Glomerular visceral epithelial cell (primary cell): ENCODE measurements around the gene SDK1.
"Not testable (repeated sequence)": the region's sequence is repeated elsewhere in the genome, so short reads cannot be mapped to it uniquely, and the experiment has no call there.

Experiments
- DNase-seq: peaks from one replicate; pipeline ENCODE4 v3.0.0-alpha.2; 2016; ENCODE audit errors: extremely low spot score

The SDK1 gene

GRCh38 chr7:4218481-4218880 lies 917.4 kb downstream of the SDK1 start:
- DNase-seq: no peak

- DNase-seq: no peak
Measured at GRCh38 chr7:4220011-4220410, 919.0 kb downstream of the SDK1 start.

GRCh38 chr7:4221043-4221442 lies 920.0 kb downstream of the SDK1 start:
- no peak for DNase-seq

DNA sequence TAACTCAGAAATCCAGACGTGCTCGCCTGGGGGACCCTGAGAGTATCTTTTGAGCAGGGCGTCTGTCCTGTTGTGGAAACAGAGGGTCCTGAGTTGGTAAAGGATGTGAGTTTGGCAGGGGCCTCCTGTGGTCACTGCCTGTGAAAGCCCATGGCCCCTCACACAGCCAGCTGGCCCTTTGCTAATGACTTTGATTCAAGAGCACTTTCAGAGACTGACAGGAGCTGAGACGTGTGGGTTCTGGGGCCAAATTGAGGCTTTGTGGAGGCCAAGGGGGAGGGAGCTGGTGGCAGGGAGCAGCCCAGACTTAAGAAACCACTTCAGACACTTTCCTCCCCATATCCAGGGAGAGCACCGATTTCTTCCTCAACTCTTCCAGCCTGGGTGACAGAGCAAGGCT lies 921.6 kb downstream of the SDK1 start:
- DNase-seq: no peak

- DNase-seq: no peak
Measured at GRCh38 chr7:4225361-4225771, 924.3 kb downstream of the SDK1 start.

DNA sequence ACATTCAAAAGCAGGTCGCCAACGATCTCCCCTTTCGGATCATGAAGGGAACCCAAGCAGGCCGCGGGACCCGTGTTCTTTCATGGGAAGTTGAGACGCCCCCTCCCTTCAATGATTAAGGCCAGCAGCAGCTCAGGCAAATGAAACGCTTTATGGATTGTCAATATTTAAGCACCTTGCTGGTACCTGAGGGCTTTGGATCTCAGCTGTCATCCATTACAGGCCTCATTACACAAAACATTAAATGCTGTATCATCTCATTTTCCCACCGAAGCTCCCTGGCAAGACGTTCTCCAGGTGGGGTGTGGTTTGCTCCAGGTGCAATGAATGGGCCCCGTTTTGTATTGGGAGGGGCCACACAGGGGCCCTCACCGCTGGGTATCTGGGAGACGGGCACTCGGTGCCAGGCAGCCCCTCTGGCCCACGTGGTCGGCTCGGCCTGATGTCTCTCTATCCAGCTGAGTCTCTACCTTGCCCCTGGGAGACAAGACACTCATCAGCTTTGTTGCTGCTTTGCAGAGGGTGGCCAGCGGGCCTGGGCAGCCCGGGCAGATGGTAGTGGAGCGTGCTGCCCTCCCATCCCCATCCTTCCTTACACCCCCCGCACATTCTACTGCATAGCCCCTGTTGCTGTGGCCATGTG lies 925.0 kb downstream of the SDK1 start:
- no peak for DNase-seq

DNA sequence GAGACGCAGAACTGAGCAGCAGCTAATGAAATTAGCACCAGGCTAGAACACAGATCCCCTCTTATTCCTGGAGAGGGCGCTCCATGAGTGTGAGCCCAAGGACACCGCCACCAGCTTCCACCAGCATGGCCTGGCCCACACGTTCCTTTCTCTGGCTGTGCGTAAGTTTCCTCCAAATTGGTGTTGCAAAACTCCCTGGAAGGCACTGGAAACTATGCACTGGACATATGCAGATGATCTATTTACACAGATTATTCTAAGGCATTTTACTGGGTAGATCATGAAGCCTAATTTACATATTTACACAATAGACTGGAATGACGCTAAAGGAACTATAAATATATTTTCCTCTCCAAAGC lies 925.5 kb downstream of the SDK1 start:
- no peak for DNase-seq

GRCh38 chr7:4227105-4228010 lies 926.3 kb downstream of the SDK1 start:
- no peak for DNase-seq

DNA sequence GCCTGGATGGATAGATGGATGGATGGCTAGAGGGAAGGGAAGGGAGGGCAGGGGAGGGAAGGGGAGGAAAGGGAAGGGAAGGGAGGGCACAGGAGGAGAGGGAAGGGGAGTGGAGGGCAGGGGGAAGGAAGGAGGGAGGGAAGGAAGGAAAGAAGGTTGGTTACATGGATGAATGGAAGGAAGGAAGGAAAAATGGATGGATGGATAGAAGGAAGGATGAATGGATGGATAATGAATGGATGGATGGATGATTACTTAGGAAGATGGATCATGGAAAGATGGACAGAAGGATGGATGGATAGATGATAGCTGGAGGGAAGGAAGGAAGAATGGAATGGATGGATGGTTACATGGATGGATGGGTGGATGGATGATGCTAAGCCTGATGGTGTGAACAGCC lies 929.3 kb downstream of the SDK1 start:
- DNase-seq: no peak

DNA sequence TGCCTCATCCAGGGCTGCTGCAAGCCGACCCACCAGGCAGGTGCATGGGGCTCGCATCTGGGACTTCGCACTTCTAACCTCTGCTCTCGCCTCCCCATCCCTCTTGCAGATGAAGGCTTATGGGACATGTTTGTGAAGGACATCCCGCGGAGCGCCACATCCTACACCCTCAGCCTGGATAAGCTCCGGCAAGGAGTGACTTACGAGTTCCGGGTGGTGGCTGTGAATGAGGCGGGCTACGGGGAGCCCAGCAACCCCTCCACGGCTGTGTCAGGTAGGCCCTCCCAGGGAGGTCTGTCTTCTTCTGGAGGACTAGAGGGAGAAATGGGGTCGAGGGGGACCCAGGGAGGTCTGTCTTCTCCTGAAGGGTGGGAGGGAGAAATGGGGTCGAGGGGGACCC lies 932.1 kb downstream of the SDK1 start:
- no peak for DNase-seq

GRCh38 chr7:4233621-4234497 lies 932.8 kb downstream of the SDK1 start:
- no peak for DNase-seq

GRCh38 chr7:4234498-4234855 lies 933.4 kb downstream of the SDK1 start:
- no peak for DNase-seq

DNA sequence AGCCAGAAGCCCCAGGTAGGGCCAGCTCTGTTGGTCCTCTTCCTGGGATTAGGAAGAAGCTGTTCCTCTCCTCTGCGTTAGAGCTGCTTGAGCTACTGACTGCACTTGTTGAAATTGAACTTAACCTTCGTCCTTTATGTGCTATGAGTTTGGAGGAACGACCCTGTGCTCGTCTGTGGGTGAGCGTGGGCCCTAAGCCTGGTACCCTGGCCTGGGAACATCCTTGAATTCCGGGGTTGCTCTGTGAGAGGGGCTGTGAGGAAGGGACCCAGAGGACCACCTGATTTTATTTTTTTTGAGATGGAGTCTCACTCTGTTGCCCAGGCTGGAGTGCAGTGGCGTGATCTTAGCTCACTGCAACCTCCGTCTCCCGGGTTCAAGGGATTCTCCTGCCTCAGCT lies 933.8 kb downstream of the SDK1 start:
- DNase-seq: no peak

DNA sequence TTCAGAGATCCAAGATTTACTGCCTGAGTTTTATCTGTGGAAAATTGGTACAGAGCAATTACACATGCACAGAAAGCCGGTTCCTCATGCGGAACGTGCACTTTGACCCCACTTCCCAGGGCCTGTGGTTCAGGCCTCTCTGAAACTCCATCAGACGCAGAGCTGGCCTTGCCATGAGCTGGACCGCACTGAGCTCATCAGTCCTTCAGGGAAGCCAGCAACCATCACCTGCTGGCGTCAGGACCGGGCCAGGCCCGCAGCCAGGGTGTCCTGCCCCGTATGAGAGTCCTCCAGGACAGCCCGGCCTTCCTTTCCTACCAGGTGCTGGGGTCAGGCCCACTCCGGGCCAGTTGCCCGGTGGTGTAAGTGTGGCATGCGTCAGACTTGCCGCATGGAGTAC lies 934.5 kb downstream of the SDK1 start:
- peak; percentile 5 for DNase-seq

DNA sequence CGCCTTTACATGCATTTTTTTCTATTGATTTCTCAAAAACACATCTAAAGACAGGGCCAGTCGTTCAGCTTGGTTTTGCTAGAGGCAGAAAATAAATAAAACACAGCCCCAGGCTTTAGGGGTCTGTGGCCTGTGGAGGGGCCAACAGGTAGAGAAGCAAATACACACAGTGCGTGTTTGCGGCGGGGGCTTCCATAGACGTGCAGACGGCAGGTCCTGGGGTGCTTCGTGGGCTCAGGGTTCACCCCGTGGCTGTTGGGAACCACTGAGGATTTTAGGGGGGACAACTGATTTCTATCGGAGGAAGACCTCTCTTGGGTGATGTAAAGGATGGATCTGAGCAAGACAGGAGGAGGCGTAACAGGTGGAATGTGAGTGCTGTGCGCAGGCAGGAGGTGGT lies 935.3 kb downstream of the SDK1 start:
- DNase-seq: no peak

DNA sequence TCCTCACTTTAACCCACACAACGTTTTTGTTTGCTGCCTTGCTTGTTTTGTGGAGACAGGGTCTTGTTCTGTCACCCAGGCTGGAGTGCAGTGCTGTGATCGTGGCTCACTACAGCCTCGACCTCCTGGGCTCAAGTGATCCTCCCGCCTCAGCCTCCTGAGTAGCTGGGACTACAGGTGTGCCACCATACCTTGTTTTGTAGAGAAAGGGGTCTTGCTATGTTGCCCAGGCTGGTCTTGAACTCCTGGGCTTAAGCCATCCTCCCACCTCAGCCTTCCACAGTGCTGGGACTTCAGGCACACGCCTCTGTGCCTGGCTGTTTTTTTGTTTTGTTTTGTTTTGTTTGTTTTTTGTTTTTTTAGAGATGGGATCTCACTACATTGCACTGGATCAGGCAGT lies 935.8 kb downstream of the SDK1 start:
- DNase-seq: not testable (repeated sequence)

- no peak for DNase-seq
Measured at GRCh38 chr7:4237296-4238235, 936.5 kb downstream of the SDK1 start.

GRCh38 chr7:4238861-4239260 lies 937.8 kb downstream of the SDK1 start:
- no peak for DNase-seq

- DNase-seq: no peak
Measured at GRCh38 chr7:4240042-4240441, 939.0 kb downstream of the SDK1 start.

- no peak for DNase-seq
Measured at GRCh38 chr7:4240520-4241303, 939.7 kb downstream of the SDK1 start.

DNA sequence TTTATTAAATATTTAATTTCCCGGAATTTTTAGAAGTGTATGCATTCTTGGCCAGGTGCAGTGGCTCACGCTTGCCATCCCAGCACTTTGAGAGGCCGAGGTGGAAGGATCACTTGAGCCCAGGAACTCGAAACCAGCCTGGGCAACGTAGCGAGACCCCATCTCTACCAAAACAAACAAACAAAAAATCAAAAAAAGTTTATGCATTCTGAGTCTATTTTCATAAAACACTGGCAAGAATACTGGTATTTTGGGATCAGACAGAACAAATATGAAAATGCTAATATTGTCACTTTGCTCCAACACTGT lies 940.2 kb downstream of the SDK1 start:
- no peak for DNase-seq
